Trophoblast cell (in vitro differentiated cells and primary cell): ENCODE measurements around the gene VPS13D.
A peak's percentile ranks its signal among the peaks of the same experiment; 100 is the strongest.

ENCODE experiments used
- DNase-seq, 2 donors: peaks; one replicate each; pipeline ENCODE4 v3.0.0-alpha.2; 2016
- H2AFZ ChIP-seq: 2 replicates; pipeline ENCODE4 v1.6.1; 2013; ENCODE audit warnings: low read length, moderate library complexity, mild to moderate bottlenecking; ENCODE audit not compliant: insufficient read depth, poor library complexity
- H2AK5ac ChIP-seq: 2 replicates; pipeline ENCODE4 v1.6.1; 2013; ENCODE audit warnings: mild to moderate bottlenecking, low read length
- H2BK120ac ChIP-seq: 2 replicates; pipeline ENCODE4 v1.6.1; 2013; ENCODE audit warnings: low read length, mild to moderate bottlenecking, moderate library complexity; ENCODE audit not compliant: insufficient read depth, poor library complexity
- H2BK12ac ChIP-seq: 2 replicates; pipeline ENCODE4 v1.6.1; 2013; ENCODE audit warnings: mild to moderate bottlenecking, low read length, moderate library complexity
- H2BK5ac ChIP-seq: 2 replicates; pipeline ENCODE4 v1.6.1; 2013; ENCODE audit warnings: low read length, low read depth, moderate library complexity, mild to moderate bottlenecking; ENCODE audit not compliant: poor library complexity
- H3K14ac ChIP-seq: 2 replicates; pipeline ENCODE4 v1.6.1; 2013; ENCODE audit warnings: mild to moderate bottlenecking, low read length
- H3K18ac ChIP-seq: 2 replicates; pipeline ENCODE4 v1.6.1; 2013; ENCODE audit warnings: mild to moderate bottlenecking, low read length
- H3K23ac ChIP-seq: 2 replicates; pipeline ENCODE4 v1.6.1; 2013; ENCODE audit warnings: low read length
- H3K27ac ChIP-seq: 2 replicates; pipeline ENCODE4 v1.5.1; 2013; ENCODE audit warnings: low read depth, mild to moderate bottlenecking, inconsistent platforms, low read length, moderate library complexity
- H3K27me3 ChIP-seq: 2 replicates; pipeline ENCODE4 v1.6.1; 2013; ENCODE audit warnings: inconsistent platforms, mild to moderate bottlenecking, low read length, moderate library complexity; ENCODE audit not compliant: insufficient read depth
- H3K36me3 ChIP-seq, 2 experiments: 1 replicate in 1 of 2; 2 replicates in 1 of 2; pipeline ENCODE4 v1.6.1; 2013; ENCODE audit warnings: low read length in 2 of 2, mild to moderate bottlenecking in 2 of 2, moderate library complexity in 1 of 2; ENCODE audit not compliant: insufficient read depth in 2 of 2, control insufficient read depth in 1 of 2
- H3K4ac ChIP-seq: 2 replicates; pipeline ENCODE4 v1.6.1; 2013; ENCODE audit warnings: low read depth, mild to moderate bottlenecking, low read length, moderate library complexity
- H3K4me1 ChIP-seq, 2 experiments: 1 replicate in 1 of 2; 2 replicates in 1 of 2; pipeline ENCODE4 v1.6.1; 2013; ENCODE audit warnings: low read length in 2 of 2, mild to moderate bottlenecking in 2 of 2, moderate library complexity in 1 of 2; ENCODE audit not compliant: insufficient read depth in 2 of 2, control insufficient read depth in 1 of 2
- H3K4me2 ChIP-seq: 2 replicates; pipeline ENCODE4 v1.6.1; 2013; ENCODE audit warnings: inconsistent platforms, mild to moderate bottlenecking, low read length, moderate library complexity
- H3K4me3 ChIP-seq: 2 replicates; pipeline ENCODE4 v1.5.1; 2013; ENCODE audit warnings: mild to moderate bottlenecking, low read depth, low read length, inconsistent platforms
- H3K79me1 ChIP-seq: one replicate; pipeline ENCODE4 v1.6.1; 2013; ENCODE audit warnings: low read length
- H3K79me2 ChIP-seq: 2 replicates; pipeline ENCODE4 v1.6.1; 2013; ENCODE audit warnings: low read length, mild to moderate bottlenecking; ENCODE audit not compliant: control insufficient read depth, insufficient read depth, poor library complexity
- H3K9ac ChIP-seq: 2 replicates; pipeline ENCODE4 v1.6.1; 2013; ENCODE audit warnings: mild to moderate bottlenecking, low read length
- H3K9me3 ChIP-seq: 2 replicates; pipeline ENCODE4 v1.6.1; 2013; ENCODE audit warnings: low read depth, mild to moderate bottlenecking, control low read depth, inconsistent platforms, low read length; ENCODE audit not compliant: insufficient read depth
- H4K12ac ChIP-seq: 2 replicates; pipeline ENCODE4 v1.6.1; 2013; ENCODE audit warnings: low read depth, mild to moderate bottlenecking, low read length, moderate library complexity
- H4K8ac ChIP-seq: 2 replicates; pipeline ENCODE4 v1.6.1; 2013; ENCODE audit warnings: low read depth, mild to moderate bottlenecking, low read length, moderate library complexity
- H4K91ac ChIP-seq: one replicate; pipeline ENCODE4 v1.6.1; 2013; ENCODE audit warnings: low read depth, mild to moderate bottlenecking, low read length, moderate library complexity
- WGBS: extraction: QIAGEN DNeasy Blood & Tissue Kit; methylation state at CpG from one replicate; pipeline ENCODE4 v1.1.7; 2013; ENCODE audit warnings: missing lambda C conversion rate; ENCODE audit not compliant: insufficient read length, insufficient coverage; ENCODE audit errors: extremely low coverage; 5-methylcytosine and 5-hydroxymethylcytosine counted together

Gene VPS13D

GRCh38 chr1:12504601-12505000, 274.8 kb downstream of the VPS13D start:
- H3K9ac ChIP-seq: no peak overlapping the region
- no peak overlapping the region for H3K27ac ChIP-seq
- no peaks in the 10 kb centered on the region for H3K9me3 ChIP-seq
- H3K23ac ChIP-seq: no peak overlapping the region
- no peaks in the 10 kb centered on the region for H3K79me1 ChIP-seq
- no peak overlapping the region for H2BK5ac ChIP-seq
- no CpG with 5 or more reads among the region's 11 CpGs for WGBS
- H3K4me3 ChIP-seq: no peak overlapping the region
- H4K12ac ChIP-seq: no peak overlapping the region
- no peak overlapping the region for H3K4me2 ChIP-seq
- peaks cover 10 to 11% of the 10 kb centered on the region in 2 experiments for H3K36me3 ChIP-seq
- no peak overlapping the region for H4K8ac ChIP-seq
- no peak overlapping the region for H2AK5ac ChIP-seq
- H3K18ac ChIP-seq: no peak overlapping the region
- H3K79me2 ChIP-seq: no peaks in the 10 kb centered on the region
- no peak overlapping the region for H2BK120ac ChIP-seq
- H3K27me3 ChIP-seq: no peaks in the 10 kb centered on the region
- no peak overlapping the region for H3K4ac ChIP-seq
- no peak overlapping the region for H2AFZ ChIP-seq
- H2BK12ac ChIP-seq: no peak overlapping the region
- no peaks in the 10 kb centered on the region for H3K4me1 ChIP-seq
- H3K14ac ChIP-seq: no peak overlapping the region
- DNase-seq: no peak
- H4K91ac ChIP-seq: no peak overlapping the region

- Histone ChIP-seq H3K14ac (no peak overlapping the region), H2AK5ac (no peak overlapping the region), H2AFZ (no peak overlapping the region), H3K79me1 (no peaks in the 10 kb centered on the region), H3K36me3 (peaks cover 9 to 11% of the 10 kb centered on the region in 2 experiments), H3K18ac (no peak overlapping the region), H3K79me2 (no peaks in the 10 kb centered on the region), H3K4me2 (no peak overlapping the region), H3K27me3 (no peaks in the 10 kb centered on the region), H3K27ac (no peak overlapping the region), H3K9me3 (no peaks in the 10 kb centered on the region), H3K9ac (no peak overlapping the region), H2BK12ac (no peak overlapping the region), H4K8ac (no peak overlapping the region), H2BK5ac (no peak overlapping the region), H3K4me1 (no peaks in the 10 kb centered on the region), H3K4me3 (no peak overlapping the region), H4K12ac (no peak overlapping the region), H2BK120ac (no peak overlapping the region), H3K4ac (no peak overlapping the region), H3K23ac (no peak overlapping the region), H4K91ac (no peak overlapping the region)
- no CpG with 5 or more reads among the region's 10 CpGs for WGBS
- peak; percentile 68 to 95 for DNase-seq
Observed at GRCh38 chr1:12505231-12505630, 275.4 kb downstream of the VPS13D start.

GRCh38 chr1:12505639-12506280, 275.9 kb downstream of the VPS13D start:
- Histone ChIP-seq H3K4me1 (no peaks in the 10 kb centered on the region), H2AFZ (no peak overlapping the region), H4K12ac (no peak overlapping the region), H3K9ac (no peak overlapping the region), H3K4me3 (no peak overlapping the region), H3K23ac (no peak overlapping the region), H3K27ac (no peak overlapping the region), H3K4me2 (no peak overlapping the region), H3K14ac (no peak overlapping the region), H3K79me1 (no peaks in the 10 kb centered on the region), H3K36me3 (peaks cover 9 to 11% of the 10 kb centered on the region in 2 experiments), H2BK120ac (no peak overlapping the region), H4K91ac (no peak overlapping the region), H2BK12ac (no peak overlapping the region), H2BK5ac (no peak overlapping the region), H2AK5ac (no peak overlapping the region), H3K4ac (no peak overlapping the region), H3K9me3 (no peaks in the 10 kb centered on the region), H3K79me2 (no peaks in the 10 kb centered on the region), H3K18ac (no peak overlapping the region), H3K27me3 (no peaks in the 10 kb centered on the region), H4K8ac (no peak overlapping the region)
- DNase-seq: no peak
- no CpG with 5 or more reads among the region's 12 CpGs for WGBS

GRCh38 chr1:12506281-12507280, 276.8 kb downstream of the VPS13D start:
- no peak overlapping the region for H3K4ac ChIP-seq
- peaks cover 0 to 1% of the 10 kb centered on the region in 2 experiments for H3K4me1 ChIP-seq
- H3K23ac ChIP-seq: no peak overlapping the region
- H2AK5ac ChIP-seq: no peak overlapping the region
- H3K79me1 ChIP-seq: no peaks in the 10 kb centered on the region
- H4K12ac ChIP-seq: no peak overlapping the region
- H3K27ac ChIP-seq: no peak overlapping the region
- no peak overlapping the region for H2AFZ ChIP-seq
- no peaks in the 10 kb centered on the region for H3K9me3 ChIP-seq
- H3K4me2 ChIP-seq: no peak overlapping the region
- H2BK5ac ChIP-seq: no peak overlapping the region
- H3K27me3 ChIP-seq: no peaks in the 10 kb centered on the region
- H3K4me3 ChIP-seq: no peak overlapping the region
- no peak overlapping the region for H3K9ac ChIP-seq
- peaks cover 9 to 11% of the 10 kb centered on the region in 2 experiments for H3K36me3 ChIP-seq
- H3K18ac ChIP-seq: no peak overlapping the region
- H4K8ac ChIP-seq: no peak overlapping the region
- no peak overlapping the region for H3K14ac ChIP-seq
- no peaks in the 10 kb centered on the region for H3K79me2 ChIP-seq
- no peak overlapping the region for H4K91ac ChIP-seq
- DNase-seq: peak; percentile 58 to 79
- no CpG with 5 or more reads among the region's 28 CpGs for WGBS
- no peak overlapping the region for H2BK120ac ChIP-seq
- no peak overlapping the region for H2BK12ac ChIP-seq
